Measurements from ENCODE around the gene ZNF687. TPM values are rescaled to one million over a fixed set of nuclear protein-coding genes. Genes with fewer than 3 reads are reported as not detected.

The ZNF687 gene
- total RNA-seq, 1 experiment from 2014 or later, result 33.3 TPM

- no peaks in the 10 kb centered on the region for H3K9me3 ChIP-seq (ENCODE audit: control insufficient read depth, insufficient read depth, low read depth, low read length)
- no peak for DNase-seq (ENCODE audit: low read depth, low spot score)
- ChIA-PET POLR2A (no interaction called here), CTCF (no interaction called here)
- BruUV-seq (replicated peaks), result no TSS peak
- no peak; the same call in 1 of the 2 replicates for TF ChIP-seq POLR2AphosphoS5 (IDR thresholded peaks at IDR 0.05; ENCODE audit: low read depth, low read length)
- TF ChIP-seq SIN3A (IDR thresholded peaks at IDR 0.05; ENCODE audit: borderline replicate concordance, insufficient read depth, low read depth, low read length), result no peak
- TF ChIP-seq, protein P1, sequence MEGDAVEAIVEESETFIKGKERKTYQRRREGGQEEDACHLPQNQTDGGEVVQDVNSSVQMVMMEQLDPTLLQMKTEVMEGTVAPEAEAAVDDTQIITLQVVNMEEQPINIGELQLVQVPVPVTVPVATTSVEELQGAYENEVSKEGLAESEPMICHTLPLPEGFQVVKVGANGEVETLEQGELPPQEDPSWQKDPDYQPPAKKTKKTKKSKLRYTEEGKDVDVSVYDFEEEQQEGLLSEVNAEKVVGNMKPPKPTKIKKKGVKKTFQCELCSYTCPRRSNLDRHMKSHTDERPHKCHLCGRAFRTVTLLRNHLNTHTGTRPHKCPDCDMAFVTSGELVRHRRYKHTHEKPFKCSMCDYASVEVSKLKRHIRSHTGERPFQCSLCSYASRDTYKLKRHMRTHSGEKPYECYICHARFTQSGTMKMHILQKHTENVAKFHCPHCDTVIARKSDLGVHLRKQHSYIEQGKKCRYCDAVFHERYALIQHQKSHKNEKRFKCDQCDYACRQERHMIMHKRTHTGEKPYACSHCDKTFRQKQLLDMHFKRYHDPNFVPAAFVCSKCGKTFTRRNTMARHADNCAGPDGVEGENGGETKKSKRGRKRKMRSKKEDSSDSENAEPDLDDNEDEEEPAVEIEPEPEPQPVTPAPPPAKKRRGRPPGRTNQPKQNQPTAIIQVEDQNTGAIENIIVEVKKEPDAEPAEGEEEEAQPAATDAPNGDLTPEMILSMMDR (IDR thresholded peaks at IDR 0.05), result no peak
- no peak for TF ChIP-seq TCF7L2 (IDR thresholded peaks at IDR 0.05; ENCODE audit: low read depth, low read length)
- no peak for TF ChIP-seq REST (IDR thresholded peaks at IDR 0.05; ENCODE audit: insufficient read depth in 1 of 2, low read depth in 2 of 2, low read length in 1 of 2)
- intact Hi-C loops (cut with micrococcal nuclease; ENCODE audit: unreplicated experiment), result no loop called here
- H3K4me3 ChIP-seq (ENCODE audit: low read depth in 2 of 2, low read length in 2 of 2), result no peak overlapping the region
- no peak for ATAC-seq
- peaks cover 3% of the 10 kb centered on the region; the same call in 1 of the 2 replicates for H3K4me1 ChIP-seq (ENCODE audit: control insufficient read depth, insufficient read depth, low read length)
- peaks cover 8% of the 10 kb centered on the region for H3K36me3 ChIP-seq (ENCODE audit: control insufficient read depth, insufficient read depth, low read length)
- H3K27me3 ChIP-seq (ENCODE audit: control insufficient read depth, insufficient read depth, low read length), result no peaks in the 10 kb centered on the region
- in situ Hi-C loops (cut with HindIII; ENCODE audit: low pct_unique_long_range_greater_than_20kb, low sequenced_read_pairs), result no loop called here
- no peak overlapping the region for H3K27ac ChIP-seq (ENCODE audit: low read length)
Measured at GRCh38 chr1:151290709-151291303, 8.7 kb downstream of the ZNF687 start.

DNA sequence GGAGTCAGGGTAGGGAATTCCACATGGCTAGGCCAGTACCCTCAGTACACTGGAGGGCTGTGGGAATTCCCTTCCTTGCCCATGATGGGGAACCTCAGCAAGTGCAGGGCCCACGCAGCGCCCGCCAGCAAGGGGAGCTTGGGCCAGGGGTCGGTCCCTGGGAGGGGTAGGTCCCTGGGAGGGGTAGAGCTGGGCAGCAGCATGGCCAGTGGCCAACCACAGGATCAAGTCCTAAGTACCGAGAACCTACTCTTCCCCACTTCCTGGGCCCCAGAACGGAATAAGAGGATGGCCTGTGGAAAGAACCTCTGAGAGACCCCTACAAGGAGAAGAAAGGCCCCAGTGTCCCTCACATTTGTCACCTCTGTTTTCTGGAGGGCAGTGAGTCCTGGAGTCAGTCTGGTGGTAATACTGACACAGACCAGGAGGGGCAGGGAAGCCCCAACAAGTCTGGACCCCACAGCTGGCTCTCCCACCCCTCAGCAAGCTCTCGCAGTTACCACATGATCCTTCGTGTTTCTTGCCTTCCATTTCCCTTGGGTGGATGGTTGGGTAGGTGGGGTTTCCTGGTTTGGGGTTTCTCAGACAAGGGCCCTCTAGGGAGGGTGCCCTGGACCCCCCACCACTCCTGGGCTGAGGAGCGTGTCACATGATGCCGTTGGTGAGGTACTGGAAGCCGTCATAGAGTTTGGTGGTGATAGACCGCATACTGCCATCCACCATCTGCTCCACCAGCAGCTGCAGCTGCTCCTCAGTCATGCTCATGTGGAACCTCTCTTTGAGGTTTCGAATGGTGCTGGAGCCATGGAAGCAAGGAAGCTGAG, 10.3 kb downstream of the ZNF687 start:
- peaks cover 3% of the 10 kb centered on the region; the same call in 1 of the 2 replicates for H3K4me1 ChIP-seq (ENCODE audit: control insufficient read depth, insufficient read depth, low read length)
- ATAC-seq (no peak), DNase-seq (ENCODE audit: low read depth, low spot score) (no peak)
- H3K27me3 ChIP-seq (ENCODE audit: control insufficient read depth, insufficient read depth, low read length), result no peaks in the 10 kb centered on the region
- in situ Hi-C loops (cut with HindIII; ENCODE audit: low pct_unique_long_range_greater_than_20kb, low sequenced_read_pairs), result no loop called here
- no TSS peak for BruUV-seq (replicated peaks)
- POLR2A ChIA-PET, result interaction anchor here (0.8 kb wide), 1 partner anchor 11 kb away, joined by 3 read pairs; no protein-coding TSS in a partner anchor
- H3K9me3 ChIP-seq (ENCODE audit: control insufficient read depth, insufficient read depth, low read depth, low read length), result no peaks in the 10 kb centered on the region
- no peak overlapping the region for H3K27ac ChIP-seq (ENCODE audit: low read length)
- H3K4me3 ChIP-seq (ENCODE audit: low read depth in 2 of 2, low read length in 2 of 2), result no peak overlapping the region
- H3K36me3 ChIP-seq (ENCODE audit: control insufficient read depth, insufficient read depth, low read length), result peaks cover 8% of the 10 kb centered on the region
- intact Hi-C loops (cut with micrococcal nuclease; ENCODE audit: unreplicated experiment), result no loop called here
- CTCF ChIA-PET, result interaction anchor here (1.0 kb wide), 1 partner anchor 8 kb away, joined by 8 read pairs; no protein-coding TSS in a partner anchor
- peak; percentile 54 for TF ChIP-seq POLR2AphosphoS5 (IDR thresholded peaks at IDR 0.05; ENCODE audit: low read depth, low read length)
- TF ChIP-seq TCF7L2 (IDR thresholded peaks at IDR 0.05; ENCODE audit: low read depth, low read length), result no peak
- TF ChIP-seq REST (IDR thresholded peaks at IDR 0.05; ENCODE audit: insufficient read depth in 1 of 2, low read depth in 2 of 2, low read length in 1 of 2), result no peak
- TF ChIP-seq, protein P1 (IDR thresholded peaks at IDR 0.05), result no peak
- no peak for TF ChIP-seq SIN3A (IDR thresholded peaks at IDR 0.05; ENCODE audit: borderline replicate concordance, insufficient read depth, low read depth, low read length)

All from Panc1 (cell line).